ENCODE measurements around the gene MRGPRG. TPM values are rescaled to one million over a fixed set of nuclear protein-coding genes. Genes with fewer than 3 reads are reported as not detected.

The MRGPRG gene
- total and polyA plus RNA-seq, 2 donors (not counting 1 experiment from before 2014, with no cell fraction given): not detected

DNA sequence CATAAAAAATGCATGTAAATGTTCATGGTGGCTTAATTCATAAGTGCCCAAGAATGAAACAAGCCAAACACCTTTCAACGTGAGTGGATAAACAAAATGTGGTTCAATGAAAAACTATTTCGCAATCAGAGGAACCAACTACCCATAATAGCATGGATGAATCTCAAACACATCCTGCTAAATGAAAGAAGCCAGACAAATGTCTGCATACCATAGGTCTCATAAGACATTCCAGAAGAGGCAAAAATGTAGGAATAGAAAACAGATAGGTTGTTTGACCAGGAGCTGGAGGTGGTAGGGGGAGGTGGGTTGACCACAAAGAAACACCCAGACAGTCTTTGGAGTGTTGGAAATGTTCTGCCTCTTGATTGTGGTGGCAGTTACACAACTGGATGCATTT lies 40.3 kb downstream of the MRGPRG start:
- Histone ChIP-seq H3K9me3 (ENCODE audit: control insufficient read depth, insufficient read depth, low read depth, low read length) (no peaks in the 10 kb centered on the region), H3K36me3 (ENCODE audit: control insufficient read depth, insufficient read depth, low read length) (no peaks in the 10 kb centered on the region), H3K9ac (ENCODE audit: insufficient read depth, low read length) (no peak overlapping the region), H3K4me3 (replicated peaks in 1 of 4; ENCODE audit: control extremely low read depth in 1 of 4, insufficient read depth in 1 of 4, low read depth in 3 of 4, low read length in 4 of 4) (no peak overlapping the region), H2AFZ (ENCODE audit: low read length) (no peak overlapping the region), H3K79me2 (ENCODE audit: control insufficient read depth, insufficient read depth, low read length) (no peaks in the 10 kb centered on the region), H3K4me2 (ENCODE audit: extremely low read depth, insufficient read depth, low read length) (no peak overlapping the region), H4K20me1 (ENCODE audit: control insufficient read depth, extremely low read depth, insufficient read depth, low read length) (no peaks in the 10 kb centered on the region), H3K27ac (ENCODE audit: insufficient read depth, low read length) (no peak overlapping the region), H3K27me3 (ENCODE audit: control insufficient read depth, insufficient read depth, low read length) (no peaks in the 10 kb centered on the region), H3K4me1 (ENCODE audit: control insufficient read depth, extremely low read depth, insufficient read depth, low read length) (no peaks in the 10 kb centered on the region)
- no peak for TF ChIP-seq EZH2 (IDR thresholded peaks at IDR 0.05; ENCODE audit: low read length, missing control alignments)
- TF ChIP-seq, protein P1, sequence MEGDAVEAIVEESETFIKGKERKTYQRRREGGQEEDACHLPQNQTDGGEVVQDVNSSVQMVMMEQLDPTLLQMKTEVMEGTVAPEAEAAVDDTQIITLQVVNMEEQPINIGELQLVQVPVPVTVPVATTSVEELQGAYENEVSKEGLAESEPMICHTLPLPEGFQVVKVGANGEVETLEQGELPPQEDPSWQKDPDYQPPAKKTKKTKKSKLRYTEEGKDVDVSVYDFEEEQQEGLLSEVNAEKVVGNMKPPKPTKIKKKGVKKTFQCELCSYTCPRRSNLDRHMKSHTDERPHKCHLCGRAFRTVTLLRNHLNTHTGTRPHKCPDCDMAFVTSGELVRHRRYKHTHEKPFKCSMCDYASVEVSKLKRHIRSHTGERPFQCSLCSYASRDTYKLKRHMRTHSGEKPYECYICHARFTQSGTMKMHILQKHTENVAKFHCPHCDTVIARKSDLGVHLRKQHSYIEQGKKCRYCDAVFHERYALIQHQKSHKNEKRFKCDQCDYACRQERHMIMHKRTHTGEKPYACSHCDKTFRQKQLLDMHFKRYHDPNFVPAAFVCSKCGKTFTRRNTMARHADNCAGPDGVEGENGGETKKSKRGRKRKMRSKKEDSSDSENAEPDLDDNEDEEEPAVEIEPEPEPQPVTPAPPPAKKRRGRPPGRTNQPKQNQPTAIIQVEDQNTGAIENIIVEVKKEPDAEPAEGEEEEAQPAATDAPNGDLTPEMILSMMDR (conservative IDR thresholded peaks at IDR 0.05 in 1 of 2, IDR thresholded peaks at IDR 0.05 in 1 of 2; ENCODE audit: low read depth in 1 of 2, low read length in 2 of 2): no peak
- peak in 1 of 2 donors; percentile 86 for DNase-seq (ENCODE audit: low read depth in 2 of 2)

DNA sequence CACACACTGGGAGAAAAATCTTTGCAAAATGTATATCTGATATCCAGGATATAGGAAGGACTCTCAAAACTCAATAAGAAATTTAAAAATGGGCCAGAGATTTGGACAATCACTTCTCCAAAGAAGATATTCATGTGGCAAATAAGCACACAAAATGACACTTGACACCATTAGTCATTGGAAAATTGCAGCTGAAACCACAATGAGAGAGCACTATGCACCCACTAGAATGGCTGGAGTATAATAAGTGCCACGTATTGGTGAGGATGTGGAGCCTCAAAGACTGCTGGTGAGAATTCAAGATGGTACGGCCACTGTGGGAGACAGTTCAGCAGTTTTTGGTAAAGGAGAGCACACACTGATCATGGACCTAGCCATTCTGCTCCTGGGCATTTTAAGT lies 40.7 kb downstream of the MRGPRG start:
- Histone ChIP-seq H3K9me3 (ENCODE audit: control insufficient read depth, insufficient read depth, low read depth, low read length) (no peaks in the 10 kb centered on the region), H3K4me2 (ENCODE audit: extremely low read depth, insufficient read depth, low read length) (no peak overlapping the region), H3K79me2 (ENCODE audit: control insufficient read depth, insufficient read depth, low read length) (no peaks in the 10 kb centered on the region), H3K27ac (ENCODE audit: insufficient read depth, low read length) (no peak overlapping the region), H3K36me3 (ENCODE audit: control insufficient read depth, insufficient read depth, low read length) (no peaks in the 10 kb centered on the region), H4K20me1 (ENCODE audit: control insufficient read depth, extremely low read depth, insufficient read depth, low read length) (no peaks in the 10 kb centered on the region), H3K27me3 (ENCODE audit: control insufficient read depth, insufficient read depth, low read length) (no peaks in the 10 kb centered on the region), H3K9ac (ENCODE audit: insufficient read depth, low read length) (no peak overlapping the region), H3K4me3 (replicated peaks in 1 of 4; ENCODE audit: control extremely low read depth in 1 of 4, insufficient read depth in 1 of 4, low read depth in 3 of 4, low read length in 4 of 4) (no peak overlapping the region), H2AFZ (ENCODE audit: low read length) (no peak overlapping the region), H3K4me1 (ENCODE audit: control insufficient read depth, extremely low read depth, insufficient read depth, low read length) (no peaks in the 10 kb centered on the region)
- TF ChIP-seq EZH2 (IDR thresholded peaks at IDR 0.05; ENCODE audit: low read length, missing control alignments): no peak
- peak in 1 of 2 donors; percentile 69 for DNase-seq (ENCODE audit: low read depth in 2 of 2)

DNA sequence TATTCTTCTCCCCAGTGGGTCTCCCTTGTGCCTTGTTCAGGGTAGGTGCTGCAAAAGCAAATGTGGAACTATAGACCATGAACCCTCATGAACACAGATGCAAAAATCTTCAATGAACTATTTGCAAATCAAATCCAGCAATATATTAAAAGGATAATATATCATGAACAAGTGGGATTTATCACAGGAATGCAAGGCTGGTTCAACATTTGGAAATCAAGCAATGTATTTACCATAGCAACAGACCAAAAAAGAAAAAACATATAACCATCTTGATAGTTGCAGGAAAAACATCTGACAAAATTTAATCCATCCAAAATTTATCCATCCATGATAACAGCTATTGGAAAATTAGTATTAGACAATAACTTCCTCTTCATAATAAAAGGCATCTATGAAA lies 42.1 kb downstream of the MRGPRG start:
- Histone ChIP-seq H4K20me1 (ENCODE audit: control insufficient read depth, extremely low read depth, insufficient read depth, low read length) (no peaks in the 10 kb centered on the region), H3K9me3 (ENCODE audit: control insufficient read depth, insufficient read depth, low read depth, low read length) (no peaks in the 10 kb centered on the region), H2AFZ (ENCODE audit: low read length) (no peak overlapping the region), H3K27ac (ENCODE audit: insufficient read depth, low read length) (no peak overlapping the region), H3K4me3 (replicated peaks in 1 of 4; ENCODE audit: control extremely low read depth in 1 of 4, insufficient read depth in 1 of 4, low read depth in 3 of 4, low read length in 4 of 4) (no peak overlapping the region), H3K79me2 (ENCODE audit: control insufficient read depth, insufficient read depth, low read length) (no peaks in the 10 kb centered on the region), H3K9ac (ENCODE audit: insufficient read depth, low read length) (no peak overlapping the region), H3K4me1 (ENCODE audit: control insufficient read depth, extremely low read depth, insufficient read depth, low read length) (no peaks in the 10 kb centered on the region), H3K36me3 (ENCODE audit: control insufficient read depth, insufficient read depth, low read length) (no peaks in the 10 kb centered on the region), H3K4me2 (ENCODE audit: extremely low read depth, insufficient read depth, low read length) (no peak overlapping the region), H3K27me3 (ENCODE audit: control insufficient read depth, insufficient read depth, low read length) (no peaks in the 10 kb centered on the region)
- DNase-seq (ENCODE audit: low read depth in 2 of 2): no peak
- no peak for TF ChIP-seq EZH2 (IDR thresholded peaks at IDR 0.05; ENCODE audit: low read length, missing control alignments)
- TF ChIP-seq, protein P1 (conservative IDR thresholded peaks at IDR 0.05 in 1 of 2, IDR thresholded peaks at IDR 0.05 in 1 of 2; ENCODE audit: low read depth in 1 of 2, low read length in 2 of 2): no peak

Data from fibroblast of lung (primary cell).